ENCODE data around the gene FCGR3A. TPM values are rescaled to one million over a fixed set of nuclear protein-coding genes. Genes with fewer than 3 reads are reported as not detected.

The FCGR3A gene
- total RNA-seq, 3 donors from 2014 or later, result 1.1 to 23.1 (median 19.8) TPM

GRCh38 chr1:161499099-161500039, 50.2 kb downstream of the FCGR3A start:
- TF ChIP-seq CTCF (IDR thresholded peaks at IDR 0.05), result no peak
- DNase-seq (peak in 1 of 3 donors; percentile 17), ATAC-seq (peak; percentile 23)
- intact Hi-C loops (cut with DNase I, micrococcal nuclease), result no loop called here
- Histone ChIP-seq H3K36me3 (ENCODE audit: low read depth) (no peaks in the 10 kb centered on the region), H3K9me3 (no peaks in the 10 kb centered on the region), H3K4me3 (no peak overlapping the region), H3K4me1 (ENCODE audit: low read depth) (no peaks in the 10 kb centered on the region)

DNA sequence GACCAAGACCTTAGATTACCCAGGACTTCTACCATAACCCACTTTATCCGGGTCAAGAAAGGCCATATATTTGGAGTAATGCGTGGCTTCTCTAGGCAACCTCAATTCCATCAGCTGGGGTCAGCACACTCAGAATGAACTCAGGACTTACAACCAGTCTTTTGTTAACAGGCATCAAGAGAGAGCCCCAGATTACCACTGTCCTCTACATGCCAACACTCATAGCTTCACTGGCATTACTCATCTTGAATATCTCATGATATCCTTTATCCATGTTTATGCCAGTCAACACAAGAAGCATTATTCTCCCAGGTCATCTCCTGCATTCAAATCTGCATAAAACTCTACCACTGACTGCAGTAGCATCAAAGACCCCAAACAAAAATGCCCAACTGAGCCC, 51.0 kb downstream of the FCGR3A start:
- no peak for TF ChIP-seq CTCF (IDR thresholded peaks at IDR 0.05)
- H3K36me3 ChIP-seq (ENCODE audit: low read depth), result no peaks in the 10 kb centered on the region
- H3K4me1 ChIP-seq (ENCODE audit: low read depth), result no peaks in the 10 kb centered on the region
- H3K4me3 ChIP-seq, result no peak overlapping the region
- DNase-seq, result no peak
- intact Hi-C loops (cut with DNase I, micrococcal nuclease), result no loop called here
- no peak for ATAC-seq
- no peaks in the 10 kb centered on the region for H3K9me3 ChIP-seq

DNA sequence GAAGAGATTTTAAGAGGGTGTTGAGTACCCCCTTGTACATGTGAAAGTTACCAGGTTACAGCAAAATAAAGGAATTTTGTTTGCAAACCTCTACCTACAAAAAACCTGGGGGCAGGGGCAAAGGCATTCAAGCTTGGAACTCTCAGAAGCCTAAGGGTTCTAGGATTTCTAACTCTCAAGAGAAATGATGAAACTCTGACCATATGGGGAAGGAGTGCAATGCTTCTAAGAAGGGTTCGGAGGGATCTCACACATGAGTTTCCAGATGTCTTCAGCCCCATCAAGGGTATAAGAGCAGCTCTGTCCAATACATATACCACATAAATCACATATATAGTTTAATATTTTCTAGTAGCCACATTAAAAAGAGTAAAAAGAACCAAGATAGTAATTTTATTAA, 51.7 kb downstream of the FCGR3A start:
- DNase-seq (no peak), ATAC-seq (no peak)
- intact Hi-C loops (cut with DNase I, micrococcal nuclease), result no loop called here
- H3K9me3 ChIP-seq, result no peaks in the 10 kb centered on the region
- no peak for TF ChIP-seq CTCF (IDR thresholded peaks at IDR 0.05)
- H3K36me3 ChIP-seq (ENCODE audit: low read depth), result no peaks in the 10 kb centered on the region
- no peaks in the 10 kb centered on the region for H3K4me1 ChIP-seq (ENCODE audit: low read depth)
- no peak overlapping the region for H3K4me3 ChIP-seq

DNA sequence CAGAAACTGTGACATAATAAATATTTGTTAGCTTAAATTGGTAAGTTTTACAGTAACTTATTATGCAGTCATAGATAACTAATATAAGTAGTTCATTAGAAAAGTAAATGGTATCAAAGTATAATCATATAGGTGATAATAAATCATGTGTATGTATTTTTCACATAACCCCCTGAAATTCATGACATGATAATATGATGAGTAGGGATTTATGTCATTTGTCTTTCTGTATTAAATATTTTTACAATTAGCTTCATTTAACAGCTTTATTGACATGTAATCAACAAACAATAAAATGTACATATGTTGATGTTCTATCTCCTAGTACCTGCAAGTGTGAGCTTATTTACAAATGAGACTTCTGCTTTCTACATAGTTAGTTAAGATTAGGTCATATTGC, 54.1 kb downstream of the FCGR3A start:
- Histone ChIP-seq H3K9me3 (no peaks in the 10 kb centered on the region), H3K4me3 (no peak overlapping the region), H3K4me1 (ENCODE audit: low read depth) (no peaks in the 10 kb centered on the region), H3K36me3 (ENCODE audit: low read depth) (no peaks in the 10 kb centered on the region)
- DNase-seq (no peak), ATAC-seq (no peak)
- intact Hi-C loops (cut with DNase I, micrococcal nuclease), result no loop called here
- no peak for TF ChIP-seq CTCF (IDR thresholded peaks at IDR 0.05)

GRCh38 chr1:161494091-161494735, 55.4 kb downstream of the FCGR3A start:
- intact Hi-C loops (cut with DNase I, micrococcal nuclease), result no loop called here
- no peaks in the 10 kb centered on the region for H3K4me1 ChIP-seq (ENCODE audit: low read depth)
- H3K36me3 ChIP-seq (ENCODE audit: low read depth), result no peaks in the 10 kb centered on the region
- ATAC-seq (no peak), DNase-seq (no peak)
- H3K4me3 ChIP-seq, result no peak overlapping the region
- no peaks in the 10 kb centered on the region for H3K9me3 ChIP-seq
- no peak for TF ChIP-seq CTCF (IDR thresholded peaks at IDR 0.05)
